GM23338 (cell line): Measurements from ENCODE around the gene LMF1. TPM values are rescaled to one million over a fixed set of nuclear protein-coding genes. Genes with fewer than 3 reads are reported as not detected.

Experiments
- ATAC-seq: fragments of 200-7000 bp; cut with Tn5 transposase; 3 replicates; pipeline ENCODE4 v1.9.1; 2020
- DNase-seq: peaks from one replicate; pipeline ENCODE4 v3.0.0-alpha.2; 2015; ENCODE audit warnings: low spot score
- H2AFZ ChIP-seq: fragments of 200-600 bp; sonication (generic); 2 replicates; pipeline ENCODE4 v1.8.0; 2016; ENCODE audit warnings: antibody characterized with exemption, mild to moderate bottlenecking, moderate library complexity
- H3F3A ChIP-seq: fragments of 200-600 bp; sonication (generic); replicated peaks from 2 replicates; pipeline ENCODE4 v1.8.0; 2017; ENCODE audit warnings: antibody characterized with exemption, mixed run types, low read depth
- H3K27ac ChIP-seq: fragments of 200-600 bp; sonication (generic); 2 replicates; pipeline ENCODE4 v1.6.1; 2016; ENCODE audit warnings: low read depth
- H3K27me3 ChIP-seq: fragments of 200-600 bp; sonication (generic); 2 replicates; pipeline ENCODE4 v1.8.0; 2016; ENCODE audit warnings: mild to moderate bottlenecking, mixed run types, moderate library complexity; ENCODE audit not compliant: insufficient read depth
- H3K36me3 ChIP-seq: fragments of 200-600 bp; sonication (generic); 2 replicates; pipeline ENCODE4 v1.8.0; 2016; ENCODE audit warnings: mild to moderate bottlenecking; ENCODE audit not compliant: insufficient read depth
- H3K4me1 ChIP-seq: fragments of 200-600 bp; sonication (generic); 2 replicates; pipeline ENCODE4 v1.8.0; 2016; ENCODE audit warnings: mild to moderate bottlenecking, moderate library complexity; ENCODE audit not compliant: insufficient read depth
- H3K4me2 ChIP-seq: fragments of 200-600 bp; sonication (generic); 2 replicates; pipeline ENCODE4 v1.7.1; 2017; ENCODE audit warnings: mixed run types
- H3K4me3 ChIP-seq: fragments of 200-600 bp; sonication (generic); 2 replicates; pipeline ENCODE4 v1.6.1; 2016; ENCODE audit warnings: mixed run types
- H3K79me2 ChIP-seq: fragments of 200-600 bp; sonication (generic); replicated peaks from 2 replicates; pipeline ENCODE4 v1.8.0; 2017; ENCODE audit warnings: mild to moderate bottlenecking; ENCODE audit not compliant: insufficient read depth
- H3K9me2 ChIP-seq: fragments of 200-600 bp; sonication (generic); 2 replicates; pipeline ENCODE4 v1.8.0; 2017; ENCODE audit not compliant: insufficient read depth
- H4K20me1 ChIP-seq: fragments of 200-600 bp; sonication (generic); replicated peaks from 2 replicates; pipeline ENCODE4 v1.8.0; 2017; ENCODE audit warnings: mild to moderate bottlenecking; ENCODE audit not compliant: insufficient read depth
- H3K27ac Mint-ChIP-seq: 2 replicates; pipeline ENCODE4 v1.8.0; 2020; ENCODE audit warnings: inconsistent platforms, mild to moderate bottlenecking, moderate library complexity, mixed read lengths
- H3K27me3 Mint-ChIP-seq: 3 replicates; pipeline ENCODE4 v1.8.0; 2022; ENCODE audit warnings: low read depth, mild to moderate bottlenecking, moderate library complexity, mixed read lengths, inconsistent platforms; ENCODE audit not compliant: insufficient read depth, poor library complexity
- H3K36me3 Mint-ChIP-seq: 3 replicates; pipeline ENCODE4 v1.8.0; 2021; ENCODE audit warnings: low read depth, mild to moderate bottlenecking, inconsistent platforms, moderate library complexity, mixed read lengths
- H3K4me1 Mint-ChIP-seq: 3 replicates; pipeline ENCODE4 v1.8.0; 2020; ENCODE audit warnings: mild to moderate bottlenecking, inconsistent platforms, mixed read lengths
- H3K4me3 Mint-ChIP-seq: 3 replicates; pipeline ENCODE4 v1.8.0; 2021; ENCODE audit warnings: moderate library complexity, mild to moderate bottlenecking, inconsistent platforms, mixed read lengths
- H3K9me3 Mint-ChIP-seq: 3 replicates; pipeline ENCODE4 v1.8.0; 2020; ENCODE audit warnings: moderate library complexity, mild to moderate bottlenecking, inconsistent platforms, mixed read lengths
- CREB1 ChIP-seq: fragments of 250-450 bp; sonication (Bioruptor Pico); IDR thresholded peaks from 2 replicates; pipeline ENCODE4 v1.5.0; 2020; ENCODE audit warnings: low read depth, mild to moderate bottlenecking, moderate library complexity
- ETS1 ChIP-seq: IDR thresholded peaks from 2 replicates; pipeline ENCODE4 v1.6.1; 2016; ENCODE audit warnings: antibody characterized with exemption
- EZH2 ChIP-seq: fragments of 200-600 bp; sonication (generic); IDR thresholded peaks from one replicate; pipeline ENCODE4 v1.8.0; 2017; ENCODE audit warnings: antibody characterized with exemption, mild to moderate bottlenecking, low read depth; ENCODE audit not compliant: unreplicated experiment
- EZH2phosphoT487 ChIP-seq: fragments of 200-600 bp; sonication (generic); IDR thresholded peaks from one replicate; pipeline ENCODE4 v1.8.1; 2018; ENCODE audit warnings: antibody characterized with exemption; ENCODE audit not compliant: unreplicated experiment
- JUNB ChIP-seq: IDR thresholded peaks from one replicate; pipeline ENCODE4 v1.6.1; 2016; ENCODE audit warnings: antibody characterized with exemption; ENCODE audit not compliant: unreplicated experiment
- NANOG ChIP-seq: IDR thresholded peaks from 2 replicates; pipeline ENCODE4 v1.6.1; 2016; ENCODE audit warnings: antibody characterized with exemption, borderline replicate concordance
- POLR2AphosphoS5 ChIP-seq: IDR thresholded peaks from 2 replicates; pipeline ENCODE4 v1.6.1; 2016; ENCODE audit warnings: antibody characterized with exemption, low read depth
- STAT1 ChIP-seq: IDR thresholded peaks from one replicate; pipeline ENCODE4 v1.6.1; 2016; ENCODE audit warnings: antibody characterized with exemption; ENCODE audit not compliant: unreplicated experiment
- ZNF114 ChIP-seq: fragments of 250-450 bp; sonication (Bioruptor Pico); IDR thresholded peaks from 2 replicates; pipeline ENCODE4 v1.5.0; 2020; ENCODE audit warnings: mild to moderate bottlenecking, moderate library complexity
- ZNF331 ChIP-seq: fragments of 250-450 bp; sonication (Bioruptor Pico); IDR thresholded peaks from 2 replicates; pipeline ENCODE4 v1.5.0; 2020; ENCODE audit warnings: low read depth, mild to moderate bottlenecking, moderate library complexity
- polyA plus RNA-seq: library from polyadenylated mRNA; unstranded; fragments of >200 nt; fragmentation: Nextera tagmentation; extraction: Ambion mirVana; gene quantifications from 2 replicates; pipeline ENCODE4 v1.2.1, GENCODE V29; 2016
- total RNA-seq: library from RNA; depleted of rRNA; stranded (reverse); fragments of >200 nt; shearing (Covaris generic); gene quantifications from 2 replicates; pipeline ENCODE4 v1.2.3, GENCODE V29; 2014
- TF ChIP-seq, protein P1 (sequence below): fragments of 250-450 bp; sonication (Bioruptor Pico); IDR thresholded peaks from 2 replicates; pipeline ENCODE4 v1.5.0; 2020; ENCODE audit warnings: mild to moderate bottlenecking, moderate library complexity
- TF ChIP-seq, protein P2 (sequence below), 2 experiments: fragments of 200-600 bp in 1 of 2; sonication (generic) in 1 of 2; conservative IDR thresholded peaks; 2 replicates each; pipeline versions ENCODE4 v1.5.1 to v1.6.1; 2016 to 2017; ENCODE audit warnings: antibody characterized with exemption in 2 of 2, low read depth in 2 of 2, mild to moderate bottlenecking in 2 of 2, moderate library complexity in 1 of 2

LMF1 gene
- total and polyA plus RNA-seq, 2 experiments from 2014 or later = 4.2 to 10.1 TPM

DNA sequence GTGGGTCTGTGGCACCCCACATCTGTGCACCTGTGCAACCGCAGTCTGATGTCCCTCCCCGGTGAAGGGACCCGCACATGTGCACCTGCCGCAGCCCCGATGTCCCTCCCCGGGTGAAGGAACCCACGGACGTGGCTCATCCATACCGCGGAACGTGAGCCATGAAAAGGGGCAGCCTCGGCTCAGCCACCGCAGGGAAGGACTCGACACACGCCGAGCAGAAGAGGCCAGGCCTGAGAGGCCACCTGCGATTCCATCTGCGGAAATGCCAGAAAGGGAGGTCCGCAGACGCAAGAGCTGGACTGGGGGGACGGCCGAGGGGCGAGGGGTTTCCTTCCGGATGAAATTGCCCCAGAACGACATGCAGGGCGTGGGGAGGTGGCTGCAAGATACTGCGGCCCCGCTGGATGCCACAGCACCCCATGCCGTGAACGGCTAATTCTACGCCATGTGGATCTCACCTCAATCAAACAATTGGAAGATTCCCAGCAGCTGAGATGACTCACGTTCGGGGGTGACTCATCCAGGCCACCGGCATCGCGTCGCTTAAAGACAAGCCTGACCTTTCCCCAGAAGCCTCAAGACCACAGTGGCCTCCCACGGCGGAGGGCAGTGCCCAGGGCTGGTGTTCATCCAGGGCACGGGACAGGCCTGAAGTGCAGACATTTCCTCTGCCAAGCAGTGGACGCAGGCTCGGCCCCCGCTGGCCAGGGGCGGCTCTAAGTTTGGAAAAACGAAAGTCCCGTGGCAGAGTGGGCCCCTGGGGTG lies 31.8 kb upstream of the LMF1 start (continued):
- TF ChIP-seq CREB1 (CRISPR knock-in tag) (no peak), JUNB (no peak), EZH2 (no peak), ZNF114 (CRISPR knock-in tag) (no peak)

DNA sequence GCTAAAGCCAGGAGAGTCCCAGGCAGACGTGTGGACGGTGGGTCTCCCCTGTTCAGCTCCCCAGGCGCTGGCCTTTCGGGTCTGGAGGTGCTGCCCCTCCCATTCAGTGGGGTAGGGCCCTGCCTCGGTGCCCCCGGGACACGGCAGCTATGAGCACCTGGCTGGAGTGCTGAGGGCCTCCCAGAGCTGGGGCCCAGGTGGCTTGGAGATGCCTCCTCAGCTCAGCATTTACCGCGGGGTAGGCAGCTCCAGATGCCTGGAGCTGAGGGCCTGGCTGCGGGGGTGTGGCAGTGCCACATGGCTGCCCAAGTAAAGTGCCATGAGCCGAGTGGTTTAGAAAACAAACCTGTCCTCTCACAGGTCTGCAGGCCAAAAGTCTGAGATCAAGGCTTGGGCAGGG lies 30.3 kb upstream of the LMF1 start:
- ATAC-seq = no peak
- peaks cover 7% of the 10 kb centered on the region; the same call in 2 of the 3 replicates for H3K9me3 Mint-ChIP-seq
- peaks cover 10% of the 10 kb centered on the region for H3K27me3 Mint-ChIP-seq
- Histone ChIP-seq H3F3A (no peaks in the 10 kb centered on the region), H3K79me2 (no peaks in the 10 kb centered on the region), H3K4me3 (no peak overlapping the region), H3K27ac (no peak overlapping the region), H3K4me2 (no peak overlapping the region), H3K4me1 (no peaks in the 10 kb centered on the region), H3K27me3 (no peaks in the 10 kb centered on the region), H3K9me2 (no peaks in the 10 kb centered on the region), H2AFZ (no peak overlapping the region), H4K20me1 (no peaks in the 10 kb centered on the region), H3K36me3 (no peaks in the 10 kb centered on the region)
- H3K27ac Mint-ChIP-seq = no peak overlapping the region
- no peaks in the 10 kb centered on the region for H3K36me3 Mint-ChIP-seq
- DNase-seq = no peak
- H3K4me1 Mint-ChIP-seq = peaks cover 8% of the 10 kb centered on the region
- H3K4me3 Mint-ChIP-seq = no peak overlapping the region
- TF ChIP-seq POLR2AphosphoS5 = no peak
- no peak for TF ChIP-seq EZH2phosphoT487
- TF ChIP-seq EZH2 = no peak
- TF ChIP-seq JUNB = no peak
- TF ChIP-seq ZNF331 (CRISPR knock-in tag) = no peak
- TF ChIP-seq ETS1 = no peak
- TF ChIP-seq CREB1 (CRISPR knock-in tag) = no peak
- TF ChIP-seq, protein P1, sequence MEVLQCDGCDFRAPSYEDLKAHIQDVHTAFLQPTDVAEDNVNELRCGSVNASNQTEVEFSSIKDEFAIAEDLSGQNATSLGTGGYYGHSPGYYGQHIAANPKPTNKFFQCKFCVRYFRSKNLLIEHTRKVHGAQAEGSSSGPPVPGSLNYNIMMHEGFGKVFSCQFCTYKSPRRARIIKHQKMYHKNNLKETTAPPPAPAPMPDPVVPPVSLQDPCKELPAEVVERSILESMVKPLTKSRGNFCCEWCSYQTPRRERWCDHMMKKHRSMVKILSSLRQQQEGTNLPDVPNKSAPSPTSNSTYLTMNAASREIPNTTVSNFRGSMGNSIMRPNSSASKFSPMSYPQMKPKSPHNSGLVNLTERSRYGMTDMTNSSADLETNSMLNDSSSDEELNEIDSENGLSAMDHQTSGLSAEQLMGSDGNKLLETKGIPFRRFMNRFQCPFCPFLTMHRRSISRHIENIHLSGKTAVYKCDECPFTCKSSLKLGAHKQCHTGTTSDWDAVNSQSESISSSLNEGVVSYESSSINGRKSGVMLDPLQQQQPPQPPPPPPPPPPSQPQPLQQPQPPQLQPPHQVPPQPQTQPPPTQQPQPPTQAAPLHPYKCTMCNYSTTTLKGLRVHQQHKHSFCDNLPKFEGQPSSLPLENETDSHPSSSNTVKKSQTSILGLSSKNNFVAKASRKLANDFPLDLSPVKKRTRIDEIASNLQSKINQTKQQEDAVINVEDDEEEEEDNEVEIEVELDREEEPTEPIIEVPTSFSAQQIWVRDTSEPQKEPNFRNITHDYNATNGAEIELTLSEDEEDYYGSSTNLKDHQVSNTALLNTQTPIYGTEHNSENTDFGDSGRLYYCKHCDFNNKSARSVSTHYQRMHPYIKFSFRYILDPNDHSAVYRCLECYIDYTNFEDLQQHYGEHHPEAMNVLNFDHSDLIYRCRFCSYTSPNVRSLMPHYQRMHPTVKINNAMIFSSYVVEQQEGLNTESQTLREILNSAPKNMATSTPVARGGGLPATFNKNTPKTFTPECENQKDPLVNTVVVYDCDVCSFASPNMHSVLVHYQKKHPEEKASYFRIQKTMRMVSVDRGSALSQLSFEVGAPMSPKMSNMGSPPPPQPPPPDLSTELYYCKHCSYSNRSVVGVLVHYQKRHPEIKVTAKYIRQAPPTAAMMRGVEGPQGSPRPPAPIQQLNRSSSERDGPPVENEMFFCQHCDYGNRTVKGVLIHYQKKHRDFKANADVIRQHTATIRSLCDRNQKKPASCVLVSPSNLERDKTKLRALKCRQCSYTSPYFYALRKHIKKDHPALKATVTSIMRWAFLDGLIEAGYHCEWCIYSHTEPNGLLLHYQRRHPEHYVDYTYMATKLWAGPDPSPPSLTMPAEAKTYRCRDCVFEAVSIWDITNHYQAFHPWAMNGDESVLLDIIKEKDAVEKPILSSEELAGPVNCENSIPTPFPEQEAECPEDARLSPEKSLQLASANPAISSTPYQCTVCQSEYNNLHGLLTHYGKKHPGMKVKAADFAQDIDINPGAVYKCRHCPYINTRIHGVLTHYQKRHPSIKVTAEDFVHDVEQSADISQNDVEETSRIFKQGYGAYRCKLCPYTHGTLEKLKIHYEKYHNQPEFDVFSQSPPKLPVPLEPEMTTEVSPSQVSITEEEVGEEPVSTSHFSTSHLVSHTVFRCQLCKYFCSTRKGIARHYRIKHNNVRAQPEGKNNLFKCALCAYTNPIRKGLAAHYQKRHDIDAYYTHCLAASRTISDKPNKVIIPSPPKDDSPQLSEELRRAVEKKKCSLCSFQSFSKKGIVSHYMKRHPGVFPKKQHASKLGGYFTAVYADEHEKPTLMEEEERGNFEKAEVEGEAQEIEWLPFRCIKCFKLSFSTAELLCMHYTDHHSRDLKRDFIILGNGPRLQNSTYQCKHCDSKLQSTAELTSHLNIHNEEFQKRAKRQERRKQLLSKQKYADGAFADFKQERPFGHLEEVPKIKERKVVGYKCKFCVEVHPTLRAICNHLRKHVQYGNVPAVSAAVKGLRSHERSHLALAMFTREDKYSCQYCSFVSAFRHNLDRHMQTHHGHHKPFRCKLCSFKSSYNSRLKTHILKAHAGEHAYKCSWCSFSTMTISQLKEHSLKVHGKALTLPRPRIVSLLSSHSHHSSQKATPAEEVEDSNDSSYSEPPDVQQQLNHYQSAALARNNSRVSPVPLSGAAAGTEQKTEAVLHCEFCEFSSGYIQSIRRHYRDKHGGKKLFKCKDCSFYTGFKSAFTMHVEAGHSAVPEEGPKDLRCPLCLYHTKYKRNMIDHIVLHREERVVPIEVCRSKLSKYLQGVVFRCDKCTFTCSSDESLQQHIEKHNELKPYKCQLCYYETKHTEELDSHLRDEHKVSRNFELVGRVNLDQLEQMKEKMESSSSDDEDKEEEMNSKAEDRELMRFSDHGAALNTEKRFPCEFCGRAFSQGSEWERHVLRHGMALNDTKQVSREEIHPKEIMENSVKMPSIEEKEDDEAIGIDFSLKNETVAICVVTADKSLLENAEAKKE (CRISPR knock-in tag) = no peak
- TF ChIP-seq STAT1 = no peak
- TF ChIP-seq NANOG = no peak
- TF ChIP-seq, protein P2, sequence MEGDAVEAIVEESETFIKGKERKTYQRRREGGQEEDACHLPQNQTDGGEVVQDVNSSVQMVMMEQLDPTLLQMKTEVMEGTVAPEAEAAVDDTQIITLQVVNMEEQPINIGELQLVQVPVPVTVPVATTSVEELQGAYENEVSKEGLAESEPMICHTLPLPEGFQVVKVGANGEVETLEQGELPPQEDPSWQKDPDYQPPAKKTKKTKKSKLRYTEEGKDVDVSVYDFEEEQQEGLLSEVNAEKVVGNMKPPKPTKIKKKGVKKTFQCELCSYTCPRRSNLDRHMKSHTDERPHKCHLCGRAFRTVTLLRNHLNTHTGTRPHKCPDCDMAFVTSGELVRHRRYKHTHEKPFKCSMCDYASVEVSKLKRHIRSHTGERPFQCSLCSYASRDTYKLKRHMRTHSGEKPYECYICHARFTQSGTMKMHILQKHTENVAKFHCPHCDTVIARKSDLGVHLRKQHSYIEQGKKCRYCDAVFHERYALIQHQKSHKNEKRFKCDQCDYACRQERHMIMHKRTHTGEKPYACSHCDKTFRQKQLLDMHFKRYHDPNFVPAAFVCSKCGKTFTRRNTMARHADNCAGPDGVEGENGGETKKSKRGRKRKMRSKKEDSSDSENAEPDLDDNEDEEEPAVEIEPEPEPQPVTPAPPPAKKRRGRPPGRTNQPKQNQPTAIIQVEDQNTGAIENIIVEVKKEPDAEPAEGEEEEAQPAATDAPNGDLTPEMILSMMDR (conservative IDR thresholded peaks at IDR 0.05; ENCODE audit: low read depth in 2 of 2) = no peak
- TF ChIP-seq ZNF114 (CRISPR knock-in tag) = no peak
